Measurements from ENCODE around the gene KRTAP20-4.

KRTAP20-4 gene

GRCh38 chr21:30668776-30669175 lies 48.3 kb downstream of the KRTAP20-4 start:
- no peak for DNase-seq
